ENCODE measurements around the gene ERCC4. TPM values are rescaled to one million over a fixed set of nuclear protein-coding genes. Genes with fewer than 3 reads are reported as not detected.

Gene ERCC4
- total and polyA plus RNA-seq, 2 of the 8 experiments (the other 6 are each of a cell fraction or from before 2014, with no cell fraction given), result 1.6 to 13.2 TPM

DNA sequence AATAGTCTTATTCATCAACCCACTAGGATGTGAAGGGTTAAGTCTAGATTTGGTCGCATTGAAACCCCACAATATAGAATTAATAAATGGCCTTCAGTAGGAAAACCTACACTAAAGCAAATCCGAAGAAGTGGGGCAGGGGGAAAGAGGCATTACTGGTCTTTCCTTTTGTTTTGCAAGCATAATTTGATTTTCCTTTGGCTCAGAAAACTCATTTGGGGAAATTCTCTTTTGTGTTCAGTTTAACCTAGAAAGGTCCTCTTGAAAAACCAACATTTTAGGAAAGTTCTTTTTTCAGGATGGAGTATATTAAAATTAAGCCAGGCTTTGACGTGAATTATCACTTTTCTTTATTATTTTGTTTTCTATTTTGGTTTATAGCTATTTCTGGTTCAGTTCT, 31.7 kb downstream of the ERCC4 start:
- Histone ChIP-seq H3K4me1 (replicated peaks in 1 of 4; ENCODE audit: control insufficient read depth in 3 of 4, insufficient read depth in 4 of 4, low read length in 3 of 4) (peaks cover 0 to 2% (median 0%) of the 10 kb centered on the region in 4 experiments; a peak in 3 of 7 replicates), H3K23ac (ENCODE audit: insufficient read length) (no peak overlapping the region), H3K18ac (ENCODE audit: extremely low read depth, low read length) (no peak overlapping the region), H3K9me3 (ENCODE audit: insufficient read depth in 2 of 2, low read depth in 1 of 2, low read length in 1 of 2) (no peaks in the 10 kb centered on the region), H4K91ac (replicated peaks; ENCODE audit: insufficient read length, low read length) (no peak overlapping the region), H4K20me1 (replicated peaks in 1 of 2; ENCODE audit: control insufficient read depth in 1 of 2, insufficient read depth in 2 of 2, low read length in 2 of 2) (no peaks in the 10 kb centered on the region), H2BK120ac (replicated peaks; ENCODE audit: low read depth, low read length) (no peak overlapping the region), H4K8ac (ENCODE audit: extremely low read depth, insufficient read depth, low read length) (no peak overlapping the region), H3K27me3 (replicated peaks in 1 of 4; ENCODE audit: control insufficient read depth in 3 of 4, extremely low read depth in 1 of 4, insufficient read depth in 3 of 4, low read length in 3 of 4) (no peaks in the 10 kb centered on the region), H2BK15ac (ENCODE audit: low read length) (no peak overlapping the region), H2BK5ac (ENCODE audit: low read depth, low read length) (no peak overlapping the region), H2BK20ac (ENCODE audit: low read length) (no peak overlapping the region), H2AK5ac (ENCODE audit: low read depth, low read length) (no peak overlapping the region), H3K14ac (ENCODE audit: insufficient read length) (no peak overlapping the region), H4K5ac (ENCODE audit: insufficient read length, low read depth, low read length) (no peak overlapping the region), H3K56ac (replicated peaks; ENCODE audit: insufficient read length, low read depth, low read length) (no peak overlapping the region), H3K4me3 (ENCODE audit: extremely low read depth in 1 of 4, insufficient read depth in 2 of 4, low read depth in 3 of 4, low read length in 4 of 4) (no peak overlapping the region), H3K79me2 (ENCODE audit: control insufficient read depth in 1 of 2, insufficient read depth in 2 of 2, low read length in 2 of 2) (no peaks in the 10 kb centered on the region), H3K9ac (replicated peaks in 1 of 4; ENCODE audit: extremely low read depth in 1 of 4, low read depth in 3 of 4, low read length in 3 of 4) (no peak overlapping the region), H3K36me3 (ENCODE audit: control insufficient read depth in 2 of 4, insufficient read depth in 4 of 4, low read length in 3 of 4) (peaks cover 2 to 13% (median 8%) of the 10 kb centered on the region in 4 experiments; a peak in 6 of 8 replicates), H3K27ac (ENCODE audit: low read depth, low read length) (no peak overlapping the region), H3K79me1 (ENCODE audit: low read depth, low read length) (no peaks in the 10 kb centered on the region), H2AFZ (ENCODE audit: low read length) (no peak overlapping the region), H2BK12ac (ENCODE audit: low read depth, low read length) (no peak overlapping the region), H3K4ac (replicated peaks; ENCODE audit: insufficient read length, low read depth, low read length) (no peak overlapping the region), H3K4me2 (ENCODE audit: insufficient read depth in 1 of 2, low read depth in 2 of 2, low read length in 2 of 2) (no peak overlapping the region), H3K23me2 (ENCODE audit: low read depth, low read length) (no peaks in the 10 kb centered on the region)
- ChIA-PET CTCF (ENCODE audit: partially characterized antibody) (interaction anchor here (0.6 to 1.4 kb wide), 3 partner anchors 303 to 345 kb away, joined by 3 to 5 read pairs (median 3); no protein-coding TSS in a partner anchor), POLR2A (ENCODE audit: partially characterized antibody) (interaction anchor here (1.0 kb wide), 1 partner anchor 16 kb away, joined by 3 read pairs; no protein-coding TSS in a partner anchor)
- 87% methylated on average over 3 of the region's 3 CpGs; no CpG with 5 or more reads in 1 of the 2 experiments for WGBS, 2 experiments (ENCODE audit: extremely low coverage in 1 of 2, insufficient coverage in 1 of 2, insufficient read length in 1 of 2, insufficient replicate concordance in 2 of 2, low coverage in 1 of 2, low lambda C conversion rate in 2 of 2, missing lambda C conversion rate in 1 of 2)
- no peak for DNase-seq (ENCODE audit: low read depth in 1 of 2, low spot score in 2 of 2)
- no peak for FAIRE-seq
- TF ChIP-seq EP300 (IDR thresholded peaks at IDR 0.05; ENCODE audit: borderline replicate concordance in 1 of 2, low read depth in 2 of 2, low read length in 2 of 2), result no peak
- TF ChIP-seq SP2 (IDR thresholded peaks at IDR 0.05; ENCODE audit: low read length), result no peak
- TF ChIP-seq TAF7 (optimal IDR thresholded peaks at IDR 0.05; ENCODE audit: borderline replicate concordance, low read depth, low read length), result no peak
- no peak for TF ChIP-seq ASH2L (IDR thresholded peaks at IDR 0.05; ENCODE audit: low read length)
- no peak for TF ChIP-seq RFX5 (IDR thresholded peaks at IDR 0.05; ENCODE audit: borderline replicate concordance, low read depth, low read length)
- no peak for TF ChIP-seq ZNF274 (IDR thresholded peaks at IDR 0.05; ENCODE audit: borderline replicate concordance, extremely low read depth, low read length)
- no peak for TF ChIP-seq HDAC6 (IDR thresholded peaks at IDR 0.05; ENCODE audit: low read depth, low read length)
- no peak for TF ChIP-seq YY1 (IDR thresholded peaks at IDR 0.05; ENCODE audit: low read depth, low read length)
